Body of pancreas (tissue), 4 donors: Measurements from ENCODE around the gene S100A4.

ENCODE experiments used
- POLR2A ChIP-seq, 3 donors: fragments of 450-650 bp; IDR thresholded peaks; one replicate each; pipeline ENCODE4 v1.6.1; 2016; ENCODE audit warnings: antibody characterized with exemption in 3 of 3, mild to moderate bottlenecking in 2 of 3
- TF ChIP-seq, protein P1 (sequence below), 7 experiments: fragments of 450-650 bp in 4 of 7; fragments of 200-600 bp in 3 of 7; sonication (generic) in 3 of 7; IDR thresholded peaks; one replicate each; pipeline ENCODE4 v1.5.1; 2016 to 2019; ENCODE audit warnings: antibody characterized with exemption in 7 of 7

DNA sequence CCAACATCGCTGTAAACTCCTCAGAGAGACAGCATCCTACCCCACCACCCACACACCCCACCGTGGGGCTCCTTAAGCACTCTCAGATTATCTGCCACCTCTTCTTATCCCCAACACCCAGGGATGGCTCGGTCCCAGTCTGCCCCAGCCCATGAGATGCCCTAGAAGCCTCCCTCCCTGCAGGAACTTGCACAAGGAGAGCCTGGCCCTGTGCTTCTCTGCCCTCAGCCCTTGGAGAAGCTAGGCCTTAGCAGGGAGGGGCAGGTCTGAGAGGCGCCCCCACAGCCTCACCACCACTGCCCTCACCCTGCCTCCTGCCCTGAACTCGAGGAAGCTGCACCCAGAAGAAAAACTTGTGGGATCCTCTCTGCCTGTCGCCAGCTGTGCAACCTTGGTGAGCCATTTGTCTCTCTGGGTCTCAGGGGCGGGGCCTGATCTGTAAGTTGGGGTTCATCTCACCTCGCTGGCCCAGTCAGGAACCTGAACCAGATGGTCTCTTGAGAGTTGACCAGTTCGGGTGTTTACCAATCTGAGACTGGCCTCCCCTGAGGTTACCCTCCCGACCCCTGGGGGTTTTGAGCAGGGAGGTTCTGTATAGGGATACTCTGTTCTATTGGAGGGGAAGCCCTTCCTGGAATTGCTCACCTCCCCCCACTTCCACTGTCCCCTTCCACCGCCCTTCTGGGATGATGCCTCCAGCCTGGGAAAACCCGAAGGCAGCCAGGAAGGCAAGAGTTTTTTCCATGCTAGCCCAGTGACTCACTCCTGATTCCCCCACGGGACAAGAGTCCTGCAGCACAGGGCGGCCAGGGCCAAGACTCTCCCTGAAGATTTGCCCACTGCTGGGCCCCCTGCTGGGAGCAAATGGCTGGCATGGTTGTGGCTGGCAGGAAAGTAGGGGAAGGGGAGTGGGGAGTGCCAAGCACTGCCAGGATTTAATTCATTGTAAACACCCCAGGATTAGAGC is 3.4 kb upstream of the S100A4 start, which contains the start of gene S100A3:
- TF ChIP-seq POLR2A (IDR thresholded peaks at IDR 0.05): no peak
- TF ChIP-seq, protein P1, sequence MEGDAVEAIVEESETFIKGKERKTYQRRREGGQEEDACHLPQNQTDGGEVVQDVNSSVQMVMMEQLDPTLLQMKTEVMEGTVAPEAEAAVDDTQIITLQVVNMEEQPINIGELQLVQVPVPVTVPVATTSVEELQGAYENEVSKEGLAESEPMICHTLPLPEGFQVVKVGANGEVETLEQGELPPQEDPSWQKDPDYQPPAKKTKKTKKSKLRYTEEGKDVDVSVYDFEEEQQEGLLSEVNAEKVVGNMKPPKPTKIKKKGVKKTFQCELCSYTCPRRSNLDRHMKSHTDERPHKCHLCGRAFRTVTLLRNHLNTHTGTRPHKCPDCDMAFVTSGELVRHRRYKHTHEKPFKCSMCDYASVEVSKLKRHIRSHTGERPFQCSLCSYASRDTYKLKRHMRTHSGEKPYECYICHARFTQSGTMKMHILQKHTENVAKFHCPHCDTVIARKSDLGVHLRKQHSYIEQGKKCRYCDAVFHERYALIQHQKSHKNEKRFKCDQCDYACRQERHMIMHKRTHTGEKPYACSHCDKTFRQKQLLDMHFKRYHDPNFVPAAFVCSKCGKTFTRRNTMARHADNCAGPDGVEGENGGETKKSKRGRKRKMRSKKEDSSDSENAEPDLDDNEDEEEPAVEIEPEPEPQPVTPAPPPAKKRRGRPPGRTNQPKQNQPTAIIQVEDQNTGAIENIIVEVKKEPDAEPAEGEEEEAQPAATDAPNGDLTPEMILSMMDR (IDR thresholded peaks at IDR 0.05): peak in 1 of 7 experiments; percentile 35
